WTC11 (cell line): ENCODE results near the gene MAGED1. TPM values are rescaled to one million over a fixed set of nuclear protein-coding genes. Genes with fewer than 3 reads are reported as not detected.

Experiments
- ATAC-seq: fragments of 200-7000 bp; cut with Tn5 transposase; 2 replicates; pipeline ENCODE4 v1.10.0; 2021; ENCODE audit warnings: mild to moderate bottlenecking, moderate library complexity
- CTCF ChIA-PET: fragments of 300-600 bp; sonication (Branson Sonifier 250); formaldehyde crosslinking; loops from one replicate; lab custom pipeline; 2021; ENCODE audit warnings: antibody characterized with exemption; lab: Charles Lee
- POLR2A ChIA-PET: fragments of 350-600 bp; sonication (Branson Sonifier 250); formaldehyde crosslinking; loops from one replicate; lab custom pipeline; 2021; ENCODE audit warnings: antibody characterized with exemption; lab: Charles Lee
- DNase-seq: peaks from one replicate; pipeline ENCODE4 v3.0.0; 2021; ENCODE audit warnings: low spot score
- H3K27ac Mint-ChIP-seq: 2 replicates; pipeline ENCODE4 v1.8.0; 2021; ENCODE audit warnings: mixed read lengths
- H3K27me3 Mint-ChIP-seq: 2 replicates; pipeline ENCODE4 v1.8.0; 2021; ENCODE audit warnings: low read depth, mild to moderate bottlenecking, moderate library complexity, mixed read lengths
- H3K36me3 Mint-ChIP-seq: 2 replicates; pipeline ENCODE4 v1.8.0; 2021; ENCODE audit warnings: mixed read lengths
- H3K4me1 Mint-ChIP-seq: 2 replicates; pipeline ENCODE4 v1.8.0; 2022; ENCODE audit warnings: mixed read lengths
- H3K4me3 Mint-ChIP-seq: 2 replicates; pipeline ENCODE4 v1.8.0; 2021; ENCODE audit warnings: mild to moderate bottlenecking, moderate library complexity, mixed read lengths
- H3K9me3 Mint-ChIP-seq: 2 replicates; pipeline ENCODE4 v1.8.0; 2021; ENCODE audit warnings: mixed read lengths
- ARID4B ChIP-seq: sonication (generic); formaldehyde crosslinking; IDR thresholded peaks from 2 replicates; pipeline ENCODE4 v1.8.0; 2023; ENCODE audit warnings: missing genetic modification reagents, mild to moderate bottlenecking, borderline replicate concordance
- CBFB ChIP-seq: sonication (generic); formaldehyde crosslinking; IDR thresholded peaks from 2 replicates; pipeline ENCODE4 v1.8.1; 2022; ENCODE audit warnings: mild to moderate bottlenecking, low read depth, missing genetic modification reagents
- CREM ChIP-seq: sonication (generic); formaldehyde crosslinking; IDR thresholded peaks from 2 replicates; pipeline ENCODE4 v1.8.1; 2022; ENCODE audit warnings: mild to moderate bottlenecking, missing genetic modification reagents, moderate library complexity
- CTCF ChIP-seq: fragments of 200-600 bp; IDR thresholded peaks from 2 replicates; pipeline ENCODE4 v1.8.0; 2022; ENCODE audit warnings: antibody characterized with exemption
- ESRRA ChIP-seq: sonication (generic); formaldehyde crosslinking; IDR thresholded peaks from 2 replicates; pipeline ENCODE4 v1.8.1; 2022; ENCODE audit warnings: mild to moderate bottlenecking, missing genetic modification reagents, borderline replicate concordance
- IRF2 ChIP-seq: sonication (generic); formaldehyde crosslinking; IDR thresholded peaks from 2 replicates; pipeline ENCODE4 v1.8.0; 2022; ENCODE audit warnings: low read depth, missing genetic modification reagents, borderline replicate concordance
- NR2C2 ChIP-seq: sonication (generic); formaldehyde crosslinking; IDR thresholded peaks from 2 replicates; pipeline ENCODE4 v1.8.0; 2022; ENCODE audit warnings: mild to moderate bottlenecking, missing genetic modification reagents
- TEAD1 ChIP-seq: sonication (generic); formaldehyde crosslinking; IDR thresholded peaks from 2 replicates; pipeline ENCODE4 v1.8.0; 2022; ENCODE audit warnings: mild to moderate bottlenecking, missing genetic modification reagents
- ZNF121 ChIP-seq: sonication (generic); formaldehyde crosslinking; IDR thresholded peaks from 2 replicates; pipeline ENCODE4 v1.8.0; 2023; ENCODE audit warnings: missing genetic modification reagents
- ZNF396 ChIP-seq: fragments of 250-450 bp; sonication (Bioruptor Pico); IDR thresholded peaks from 2 replicates; pipeline ENCODE4 v1.8.0; 2021; ENCODE audit warnings: mild to moderate bottlenecking, moderate library complexity, borderline replicate concordance
- ZNF416 ChIP-seq: fragments of 250-450 bp; sonication (Bioruptor Pico); IDR thresholded peaks from 2 replicates; pipeline ENCODE4 v1.9.0; 2021; ENCODE audit warnings: mild to moderate bottlenecking, inconsistent platforms
- ZNF423 ChIP-seq: fragments of 250-450 bp; sonication (Bioruptor Pico); IDR thresholded peaks from 2 replicates; pipeline ENCODE4 v2.1.2; 2022; ENCODE audit warnings: mild to moderate bottlenecking, moderate library complexity
- ZNF425 ChIP-seq: fragments of 250-450 bp; sonication (Bioruptor Pico); conservative IDR thresholded peaks from 2 replicates; pipeline ENCODE4 v1.9.0; 2021; ENCODE audit warnings: mild to moderate bottlenecking
- total RNA-seq: library from RNA; stranded (reverse); gene quantifications from 3 replicates; pipeline ENCODE4 v1.2.3, GENCODE V29; 2021
- TF ChIP-seq, protein P1 (sequence below): sonication (generic); formaldehyde crosslinking; IDR thresholded peaks from 2 replicates; pipeline ENCODE4 v1.8.0; 2022; ENCODE audit warnings: mild to moderate bottlenecking, missing genetic modification reagents
- TF ChIP-seq, protein P2 (sequence below): sonication (generic); formaldehyde crosslinking; IDR thresholded peaks from 2 replicates; pipeline ENCODE4 v1.8.0; 2022; ENCODE audit warnings: mild to moderate bottlenecking, missing genetic modification reagents
- TF ChIP-seq, protein P3 (sequence below): sonication (generic); formaldehyde crosslinking; IDR thresholded peaks from 2 replicates; pipeline ENCODE4 v1.8.1; 2023; ENCODE audit warnings: mild to moderate bottlenecking, missing genetic modification reagents
- TF ChIP-seq, protein P4 (sequence below): fragments of 250-450 bp; sonication (Bioruptor Pico); IDR thresholded peaks from 2 replicates; pipeline ENCODE4 v1.9.0; 2021; ENCODE audit warnings: moderate library complexity, mild to moderate bottlenecking, inconsistent platforms, borderline replicate concordance

The MAGED1 gene
- total RNA-seq, 1 experiment from 2014 or later, result 135 TPM

DNA sequence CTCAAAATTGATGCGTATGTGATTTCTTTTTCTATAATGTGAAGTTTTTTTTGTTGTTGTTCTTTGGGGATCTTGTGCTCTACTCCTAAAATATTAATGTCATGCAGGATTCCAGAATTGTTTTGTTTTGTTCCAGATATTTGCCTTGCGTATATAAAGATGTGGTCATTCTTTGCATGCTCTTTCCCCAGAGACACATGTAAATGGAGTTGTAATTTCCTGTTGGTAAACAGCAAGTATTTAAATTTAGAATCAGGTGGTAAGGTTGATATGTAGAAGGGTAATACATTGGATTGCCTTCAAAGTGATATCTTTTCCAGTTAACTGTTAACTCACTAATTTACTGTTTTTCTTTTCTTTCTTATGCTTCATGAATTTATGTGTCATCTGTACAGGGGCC lies 23.1 kb upstream of the MAGED1 start (continued):
- TF ChIP-seq ARID4B (CRISPR knock-in tag) (no peak), TEAD1 (CRISPR knock-in tag) (no peak), IRF2 (CRISPR knock-in tag) (no peak), ZNF425 (no peak)
- TF ChIP-seq, protein P1, sequence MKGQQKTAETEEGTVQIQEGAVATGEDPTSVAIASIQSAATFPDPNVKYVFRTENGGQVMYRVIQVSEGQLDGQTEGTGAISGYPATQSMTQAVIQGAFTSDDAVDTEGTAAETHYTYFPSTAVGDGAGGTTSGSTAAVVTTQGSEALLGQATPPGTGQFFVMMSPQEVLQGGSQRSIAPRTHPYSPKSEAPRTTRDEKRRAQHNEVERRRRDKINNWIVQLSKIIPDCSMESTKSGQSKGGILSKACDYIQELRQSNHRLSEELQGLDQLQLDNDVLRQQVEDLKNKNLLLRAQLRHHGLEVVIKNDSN, result no peak

GRCh38 chrX:51874123-51874522 lies 19.3 kb upstream of the MAGED1 start:
- Mint-ChIP-seq H3K27me3 (no peaks in the 10 kb centered on the region), H3K27ac (no peak overlapping the region), H3K4me1 (peaks cover 14% of the 10 kb centered on the region), H3K9me3 (no peaks in the 10 kb centered on the region), H3K4me3 (no peak overlapping the region), H3K36me3 (no peaks in the 10 kb centered on the region)
- DNase-seq, result no peak
- ChIA-PET CTCF (interaction anchor here (1.0 kb wide), 1 partner anchor 13 kb away, joined by 5 read pairs; no protein-coding TSS in a partner anchor), POLR2A (no interaction called here)
- ATAC-seq, result no peak
- TF ChIP-seq ZNF121 (CRISPR knock-in tag) (no peak), ARID4B (CRISPR knock-in tag) (no peak), CREM (no peak), ZNF396 (CRISPR knock-in tag) (no peak), CBFB (CRISPR knock-in tag) (no peak), ZNF423 (CRISPR knock-in tag) (no peak), ESRRA (CRISPR knock-in tag) (no peak), CTCF (no peak), ZNF416 (CRISPR knock-in tag) (no peak), NR2C2 (CRISPR knock-in tag) (no peak)
- TF ChIP-seq, protein P2, sequence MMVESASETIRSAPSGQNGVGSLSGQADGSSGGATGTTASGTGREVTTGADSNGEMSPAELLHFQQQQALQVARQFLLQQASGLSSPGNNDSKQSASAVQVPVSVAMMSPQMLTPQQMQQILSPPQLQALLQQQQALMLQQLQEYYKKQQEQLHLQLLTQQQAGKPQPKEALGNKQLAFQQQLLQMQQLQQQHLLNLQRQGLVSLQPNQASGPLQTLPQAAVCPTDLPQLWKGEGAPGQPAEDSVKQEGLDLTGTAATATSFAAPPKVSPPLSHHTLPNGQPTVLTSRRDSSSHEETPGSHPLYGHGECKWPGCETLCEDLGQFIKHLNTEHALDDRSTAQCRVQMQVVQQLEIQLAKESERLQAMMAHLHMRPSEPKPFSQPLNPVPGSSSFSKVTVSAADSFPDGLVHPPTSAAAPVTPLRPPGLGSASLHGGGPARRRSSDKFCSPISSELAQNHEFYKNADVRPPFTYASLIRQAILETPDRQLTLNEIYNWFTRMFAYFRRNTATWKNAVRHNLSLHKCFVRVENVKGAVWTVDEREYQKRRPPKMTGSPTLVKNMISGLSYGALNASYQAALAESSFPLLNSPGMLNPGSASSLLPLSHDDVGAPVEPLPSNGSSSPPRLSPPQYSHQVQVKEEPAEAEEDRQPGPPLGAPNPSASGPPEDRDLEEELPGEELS (CRISPR knock-in tag), result no peak
- TF ChIP-seq, protein P3, sequence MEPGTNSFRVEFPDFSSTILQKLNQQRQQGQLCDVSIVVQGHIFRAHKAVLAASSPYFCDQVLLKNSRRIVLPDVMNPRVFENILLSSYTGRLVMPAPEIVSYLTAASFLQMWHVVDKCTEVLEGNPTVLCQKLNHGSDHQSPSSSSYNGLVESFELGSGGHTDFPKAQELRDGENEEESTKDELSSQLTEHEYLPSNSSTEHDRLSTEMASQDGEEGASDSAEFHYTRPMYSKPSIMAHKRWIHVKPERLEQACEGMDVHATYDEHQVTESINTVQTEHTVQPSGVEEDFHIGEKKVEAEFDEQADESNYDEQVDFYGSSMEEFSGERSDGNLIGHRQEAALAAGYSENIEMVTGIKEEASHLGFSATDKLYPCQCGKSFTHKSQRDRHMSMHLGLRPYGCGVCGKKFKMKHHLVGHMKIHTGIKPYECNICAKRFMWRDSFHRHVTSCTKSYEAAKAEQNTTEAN (CRISPR knock-in tag), result no peak
- TF ChIP-seq, protein P4, sequence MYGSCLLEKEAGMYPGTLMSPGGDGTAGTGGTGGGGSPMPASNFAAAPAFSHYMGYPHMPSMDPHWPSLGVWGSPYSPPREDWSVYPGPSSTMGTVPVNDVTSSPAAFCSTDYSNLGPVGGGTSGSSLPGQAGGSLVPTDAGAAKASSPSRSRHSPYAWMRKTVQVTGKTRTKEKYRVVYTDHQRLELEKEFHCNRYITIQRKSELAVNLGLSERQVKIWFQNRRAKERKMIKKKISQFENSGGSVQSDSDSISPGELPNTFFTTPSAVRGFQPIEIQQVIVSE (CRISPR knock-in tag), result no peak
